HG03354 (cell line): ENCODE measurements around the gene ME1.
"Not testable (repeated sequence)": the region's sequence is repeated elsewhere in the genome, so short reads cannot be mapped to it uniquely, and the experiment has no call there.

Experiments used
- ATAC-seq: cut with Tn5 transposase; IDR thresholded peaks from one replicate; pipeline ENCODE4 v1.9.1; 2021; ENCODE audit warnings: mild to moderate bottlenecking; ENCODE audit not compliant: unreplicated experiment, poor library complexity, severe bottlenecking

The ME1 gene

GRCh38 chr6:83199173-83199862 is 231.5 kb downstream of the ME1 start:
- no peak for ATAC-seq

- ATAC-seq: no peak
Observed at GRCh38 chr6:83198486-83199172, 232.2 kb downstream of the ME1 start.

GRCh38 chr6:83193747-83194566 is 236.9 kb downstream of the ME1 start:
- ATAC-seq: peak; percentile 32

GRCh38 chr6:83192871-83193746 is 237.7 kb downstream of the ME1 start, which contains the start of the genes PGM3 and RWDD2A:
Gene PGM3, minus strand, starts transcription at chr6:83193265. Its CDS starts 2,253 bp downstream, at chr6:83191012.
Gene RWDD2A, plus strand, starts transcription at chr6:83193357. Its CDS starts 1,095 bp downstream, at chr6:83194452.
- ATAC-seq: peak; percentile 95

- peak; percentile 0 for ATAC-seq
Observed at GRCh38 chr6:83192456-83192855, 238.4 kb downstream of the ME1 start.

- not testable (repeated sequence) for ATAC-seq
Observed at GRCh38 chr6:83191974-83192373, 238.9 kb downstream of the ME1 start.

GRCh38 chr6:83190626-83191025 is 240.2 kb downstream of the ME1 start:
- ATAC-seq: no peak

- ATAC-seq: no peak
Observed at GRCh38 chr6:83188501-83188900, 242.3 kb downstream of the ME1 start.

GRCh38 chr6:83185096-83185495 is 245.8 kb downstream of the ME1 start:
- no peak for ATAC-seq

- ATAC-seq: no peak
Observed at GRCh38 chr6:83183082-83183828, 247.6 kb downstream of the ME1 start.

GRCh38 chr6:83182114-83182513 is 248.7 kb downstream of the ME1 start:
- ATAC-seq: no peak

- ATAC-seq: no peak
Observed at GRCh38 chr6:83180426-83180950, 250.4 kb downstream of the ME1 start.

GRCh38 chr6:83176246-83176645 is 254.6 kb downstream of the ME1 start:
- ATAC-seq: no peak

GRCh38 chr6:83169511-83169910 is 261.3 kb downstream of the ME1 start:
- no peak for ATAC-seq

- no peak for ATAC-seq
Observed at GRCh38 chr6:83169106-83169505, 261.7 kb downstream of the ME1 start.

GRCh38 chr6:83168556-83168955 is 262.3 kb downstream of the ME1 start:
- ATAC-seq: no peak

GRCh38 chr6:83167726-83168278 is 263.0 kb downstream of the ME1 start:
- ATAC-seq: no peak
